ENCODE results near the gene OTULIN.

Gene OTULIN

DNA sequence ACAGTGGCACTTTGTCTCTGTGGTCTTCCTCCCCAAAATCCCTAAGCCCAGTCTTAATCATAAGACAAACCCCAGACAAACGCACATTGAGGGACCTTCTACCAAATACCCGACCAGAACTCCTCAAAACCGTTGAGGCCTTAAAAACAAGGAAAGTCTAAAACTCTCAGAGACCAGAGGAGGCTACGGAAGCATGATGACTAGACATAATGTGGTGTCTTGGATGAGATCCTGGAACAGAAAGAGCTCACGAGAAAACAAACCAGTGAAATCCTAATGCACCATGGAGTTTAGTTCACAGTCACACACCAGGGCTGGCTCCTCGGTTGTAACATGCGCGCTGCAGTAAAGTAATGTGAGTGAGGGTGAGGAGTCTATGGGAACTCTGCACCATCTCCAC, 58.4 kb downstream of the OTULIN start:
- no peak for DNase-seq

DNA sequence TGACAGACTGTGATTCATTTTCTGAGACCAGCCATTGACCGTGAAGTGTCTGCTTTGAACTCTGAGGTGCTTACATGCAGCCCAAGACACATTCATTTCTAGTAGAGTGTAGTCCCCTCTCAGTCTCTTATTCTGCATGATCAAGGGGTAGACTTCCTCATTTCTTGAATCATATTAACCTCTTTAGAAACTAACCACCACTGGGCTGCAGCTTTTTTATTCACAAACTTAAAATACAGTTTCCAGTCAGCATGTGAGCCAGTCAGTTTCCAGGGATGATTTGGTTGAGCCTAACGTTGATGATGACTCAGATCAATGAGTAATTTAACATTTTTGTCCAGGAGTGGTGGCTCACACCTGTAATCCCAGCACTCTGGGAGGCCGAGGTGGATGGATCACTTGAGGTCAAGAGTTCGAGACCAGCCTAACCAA, 59.2 kb downstream of the OTULIN start:
- no peak for DNase-seq

DNA sequence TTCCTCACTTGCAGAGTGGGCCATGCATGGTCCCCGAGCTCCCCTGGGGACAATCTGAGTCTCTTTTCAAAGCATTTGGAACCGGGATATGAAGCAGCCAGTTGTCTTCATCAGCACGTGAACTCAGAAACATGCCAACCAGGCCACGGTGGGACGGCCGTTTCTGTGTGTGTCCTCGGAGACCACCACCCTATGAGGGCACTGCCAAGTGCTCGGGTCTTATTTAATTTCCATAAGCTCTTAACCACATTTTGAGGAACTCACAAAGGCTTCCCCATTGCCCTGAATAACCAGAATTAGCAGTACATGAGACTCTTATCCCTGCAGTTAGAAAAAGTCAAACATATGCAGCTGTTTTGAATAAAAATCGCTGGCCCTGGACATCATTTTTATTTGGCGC, 60.1 kb downstream of the OTULIN start:
- no peak for DNase-seq

DNA sequence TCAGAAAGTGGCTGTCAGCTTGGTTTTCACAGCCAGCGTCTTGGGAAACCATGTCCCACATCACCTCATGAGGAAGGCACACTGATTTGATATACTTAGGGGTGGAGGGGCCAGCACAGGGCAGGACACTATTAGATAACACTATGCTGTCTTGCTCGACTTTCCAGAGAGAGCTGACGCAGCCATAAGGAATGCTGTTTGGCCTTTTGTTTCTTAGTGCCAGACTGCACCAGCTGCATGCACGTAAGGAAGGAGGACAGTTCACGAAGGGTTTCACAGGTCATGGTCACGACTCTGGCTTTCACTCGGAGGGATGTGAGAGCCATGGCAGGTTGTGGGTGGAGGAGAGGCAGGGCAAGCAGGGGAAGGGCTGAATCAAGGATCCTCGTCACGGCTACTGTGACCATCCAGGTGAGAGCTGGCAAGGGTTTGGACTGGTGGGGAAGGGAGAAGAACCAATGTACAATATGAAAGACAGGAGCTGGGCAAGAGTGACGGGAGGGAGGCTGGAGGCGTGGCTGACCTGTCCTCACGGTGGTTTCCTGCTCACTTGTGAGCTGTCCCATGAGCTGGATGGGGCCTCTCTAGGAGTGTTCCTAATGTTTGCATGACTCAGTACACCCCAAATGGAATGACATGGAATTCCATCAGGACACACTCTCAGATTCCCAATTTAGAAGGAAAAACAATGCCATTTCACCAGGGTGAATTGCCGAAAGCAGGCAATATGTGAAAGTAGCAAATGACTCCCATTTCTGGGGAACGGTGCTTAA, 61.7 kb downstream of the OTULIN start:
- DNase-seq: no peak

DNA sequence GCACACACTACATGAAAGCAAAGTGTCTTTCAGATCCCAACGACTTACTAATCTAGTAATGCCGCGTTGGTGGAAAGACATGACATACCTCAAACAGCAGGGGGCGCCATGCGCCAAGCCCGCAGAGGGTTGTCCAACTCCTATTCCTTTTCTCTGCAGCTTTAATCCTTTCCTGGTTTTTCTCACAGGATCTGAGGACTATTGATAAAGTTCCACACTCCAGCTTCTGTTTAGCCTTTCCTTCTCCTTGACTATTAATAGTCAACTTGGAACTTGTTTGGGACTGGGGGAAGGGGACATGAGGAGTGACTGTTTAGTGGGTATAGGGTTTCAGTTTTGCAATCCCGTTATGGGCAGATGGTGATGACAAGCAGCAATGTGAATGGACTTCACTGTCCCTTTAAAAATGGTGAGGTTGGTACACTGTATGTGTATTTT, 62.9 kb downstream of the OTULIN start:
- peak; percentile 38 for DNase-seq

DNA sequence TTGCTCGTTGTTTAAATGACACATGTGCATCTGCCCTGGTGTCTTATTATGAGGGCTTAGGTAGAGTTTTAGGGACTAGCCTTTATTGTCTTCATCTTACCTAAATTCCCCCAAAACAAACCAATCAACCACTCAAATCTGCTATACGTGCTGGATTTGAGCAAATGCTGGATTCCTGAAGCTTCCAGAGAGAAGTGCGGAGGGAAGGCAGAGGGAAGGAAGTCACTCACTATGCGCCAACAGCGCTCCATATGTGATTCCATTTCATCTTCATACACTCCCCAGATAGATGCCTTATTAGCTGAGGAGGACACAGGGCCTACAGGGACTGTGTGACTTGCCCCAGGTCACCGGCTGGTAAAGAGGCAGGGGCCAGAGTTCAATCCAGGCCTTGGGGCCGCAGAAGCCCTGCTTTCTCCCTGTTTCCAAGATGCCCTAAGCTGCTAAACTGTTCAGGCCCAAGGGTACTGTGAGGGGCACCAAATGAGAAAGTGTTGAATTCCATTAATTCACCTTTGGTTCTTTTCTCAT, 63.5 kb downstream of the OTULIN start:
- no peak for DNase-seq

DNA sequence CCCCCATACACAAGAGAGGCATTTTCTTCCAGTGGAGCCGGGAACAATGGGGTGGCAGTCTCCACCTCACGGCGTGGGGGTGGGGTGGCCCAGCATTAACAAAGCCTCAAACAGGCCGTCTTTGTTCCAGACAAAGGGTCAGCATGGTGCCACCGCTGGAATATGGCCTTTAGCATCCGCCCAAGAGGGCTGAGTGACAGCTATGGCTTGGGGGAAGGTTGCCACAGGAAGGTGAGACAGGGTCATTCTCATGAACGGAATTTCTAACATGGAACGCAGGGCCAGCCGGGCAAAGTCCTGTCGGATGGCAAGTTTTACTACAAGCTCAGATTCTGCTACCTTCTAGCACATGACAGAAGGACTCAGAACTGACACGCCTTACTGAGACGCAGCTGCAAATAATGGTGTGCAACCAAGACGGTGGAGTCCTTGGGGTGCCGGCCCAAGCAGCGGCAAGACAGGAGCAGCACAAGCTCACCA, 64.0 kb downstream of the OTULIN start:
- no peak for DNase-seq

DNA sequence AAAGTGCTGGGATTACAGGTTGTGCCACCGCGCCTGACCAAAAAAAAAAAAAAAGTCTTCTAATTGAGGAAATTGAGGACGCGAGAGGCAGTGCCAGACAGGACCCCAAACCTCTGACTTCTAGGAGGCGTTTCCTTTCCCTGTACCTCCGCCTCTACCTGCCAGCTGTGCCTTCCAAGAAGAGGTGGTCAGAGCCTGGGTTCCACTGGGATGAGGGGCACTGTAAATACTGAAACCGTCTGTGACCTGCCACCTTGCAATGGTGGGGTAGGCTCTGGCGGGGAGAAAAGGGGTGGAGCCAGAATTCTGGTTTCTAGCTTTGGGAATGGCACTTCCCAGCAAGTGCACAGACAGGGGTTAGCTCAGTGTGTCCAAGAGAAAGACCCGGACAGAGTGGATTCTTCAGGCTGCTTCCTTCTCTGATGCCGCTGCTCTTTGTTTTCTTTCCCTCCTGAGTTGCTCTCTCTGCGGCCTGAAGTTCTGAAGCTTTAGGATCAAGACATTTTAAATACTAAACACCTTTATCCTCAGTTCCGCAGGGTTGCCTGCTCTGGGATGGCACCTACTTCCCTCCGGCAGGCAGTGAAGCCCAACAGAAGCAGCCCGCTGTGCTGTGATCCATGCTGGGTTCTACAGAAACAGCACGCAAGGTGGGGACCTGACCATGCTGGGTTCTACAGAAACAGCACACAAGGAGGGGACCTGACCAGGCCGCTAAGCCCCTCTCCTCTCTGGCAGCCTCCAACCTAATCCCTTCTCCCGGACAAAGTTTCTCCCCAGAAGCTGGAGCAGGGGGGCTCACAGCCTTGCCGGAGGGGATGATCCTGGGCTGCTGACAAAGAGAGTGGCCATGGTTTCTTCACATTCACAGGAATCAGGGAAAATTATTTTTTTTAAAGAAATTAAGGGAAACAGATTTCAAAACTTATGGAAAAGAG, 65.2 kb downstream of the OTULIN start:
- no peak for DNase-seq

DNA sequence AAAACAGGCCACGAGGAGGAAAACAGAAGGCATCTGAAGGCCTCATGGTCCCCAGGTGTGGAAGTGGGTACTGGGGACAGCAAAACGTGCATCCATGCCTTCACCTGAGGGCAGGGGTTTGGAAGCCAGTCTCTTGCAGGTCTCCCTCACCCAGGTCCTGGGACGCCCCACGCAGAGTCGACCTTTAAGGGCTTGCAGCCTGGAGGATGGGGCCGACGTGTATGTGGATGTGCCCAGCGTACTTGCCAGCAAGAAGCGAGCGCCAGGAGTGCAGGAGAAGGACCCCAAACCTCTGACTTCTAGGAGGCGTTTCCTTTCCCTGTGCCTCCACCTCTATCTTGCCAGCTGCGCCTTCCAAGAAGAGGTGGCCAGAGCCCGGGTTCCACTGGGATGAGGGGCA, 65.9 kb downstream of the OTULIN start:
- DNase-seq: no peak

DNA sequence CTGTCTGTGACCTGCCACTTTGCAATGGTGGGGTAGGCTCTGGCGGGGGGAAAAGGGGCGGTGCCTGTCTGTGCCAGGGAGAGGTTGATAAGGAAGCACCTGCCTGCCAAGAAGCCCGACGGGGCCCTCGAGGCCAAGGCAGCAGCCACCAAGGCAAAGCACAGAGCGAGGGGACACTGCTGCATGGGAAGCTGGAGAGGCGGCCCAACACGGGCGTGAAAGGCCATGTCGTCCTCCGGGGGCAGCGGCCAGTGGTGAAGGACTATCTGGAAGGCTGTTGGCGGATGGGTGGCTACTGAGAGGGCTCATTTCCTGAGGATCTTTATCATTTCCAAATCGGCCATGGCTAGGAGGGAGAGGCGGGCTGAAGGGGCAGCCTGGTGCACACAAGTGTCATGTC, 66.4 kb downstream of the OTULIN start:
- no peak for DNase-seq

DNA sequence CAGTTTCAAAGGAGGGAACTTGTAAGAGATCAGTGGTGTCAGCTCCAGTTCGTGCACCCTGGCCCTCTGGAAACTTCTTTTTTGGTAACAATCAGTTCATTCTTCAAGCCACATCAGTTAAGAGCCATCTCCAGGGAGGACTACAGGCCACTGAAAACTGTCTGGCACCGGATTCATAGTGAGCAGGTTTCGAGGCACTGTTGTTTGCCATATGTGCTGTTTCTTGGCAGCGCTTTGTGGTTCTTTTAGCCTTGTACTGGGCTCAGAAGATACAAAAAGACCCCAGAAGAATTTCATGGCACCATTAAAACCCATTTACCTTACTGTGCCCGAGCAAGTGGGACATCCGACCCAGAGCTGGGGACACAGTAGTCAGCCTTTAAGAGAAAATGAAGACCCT, 68.5 kb downstream of the OTULIN start:
- no peak for DNase-seq

DNA sequence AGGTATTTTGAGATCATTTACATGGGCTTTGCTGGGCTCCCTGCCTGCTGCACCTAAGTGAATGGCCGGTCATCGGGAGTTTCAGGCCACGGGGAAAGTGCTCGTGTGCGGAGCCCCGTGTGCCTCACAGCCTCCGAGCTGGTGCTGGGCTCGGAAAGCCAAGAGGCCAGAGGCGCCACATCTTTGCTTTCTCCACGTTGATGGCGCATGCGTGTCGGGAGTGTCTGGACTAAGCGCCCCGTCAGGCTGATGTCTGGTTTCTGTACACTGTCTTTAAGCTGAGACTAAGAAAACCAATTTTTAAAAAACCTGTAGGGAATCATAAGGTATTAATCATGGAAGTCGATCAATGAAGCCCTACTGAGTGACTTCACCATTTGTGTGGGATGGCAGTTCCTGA, 69.1 kb downstream of the OTULIN start:
- no peak for DNase-seq

DNA sequence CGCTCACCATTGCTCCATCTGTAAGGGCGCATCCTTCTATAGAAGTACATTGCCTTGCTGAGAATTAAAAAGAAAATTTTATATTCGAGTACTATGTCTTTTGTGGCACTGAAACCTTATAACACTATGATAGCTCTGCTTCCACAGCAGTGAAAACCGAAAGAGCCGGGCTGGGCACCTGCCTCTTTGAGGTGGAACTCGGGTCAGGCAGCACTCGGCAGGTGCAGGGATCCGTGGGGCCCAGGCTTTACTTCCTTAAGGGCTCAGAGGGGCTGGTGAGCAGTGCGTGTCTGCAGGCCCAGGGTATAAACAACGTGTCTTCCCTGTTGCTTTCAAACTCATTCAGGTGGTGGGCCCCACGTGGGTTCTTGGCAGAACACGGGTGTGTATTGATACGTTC, 69.9 kb downstream of the OTULIN start:
- DNase-seq: no peak

DNA sequence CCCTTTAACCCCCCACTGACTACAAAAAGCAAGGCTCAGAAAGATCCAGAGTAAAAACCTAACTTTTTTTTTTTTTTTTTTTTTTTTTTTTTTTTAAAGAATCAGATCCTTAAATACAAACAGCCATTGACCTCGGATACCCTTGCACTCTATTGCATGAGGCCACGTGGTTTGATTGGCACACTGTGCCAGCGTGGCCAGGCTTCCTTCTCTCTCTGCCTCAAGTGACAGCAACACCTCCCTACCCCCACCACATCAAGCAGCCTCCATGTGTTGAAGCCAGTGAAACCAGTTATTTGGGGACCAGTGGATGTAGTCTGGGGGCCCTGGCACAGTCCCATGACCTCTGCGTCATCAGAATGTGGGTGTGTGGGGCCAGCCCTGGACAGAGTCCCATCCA, 71.4 kb downstream of the OTULIN start:
- no peak for DNase-seq

DNA sequence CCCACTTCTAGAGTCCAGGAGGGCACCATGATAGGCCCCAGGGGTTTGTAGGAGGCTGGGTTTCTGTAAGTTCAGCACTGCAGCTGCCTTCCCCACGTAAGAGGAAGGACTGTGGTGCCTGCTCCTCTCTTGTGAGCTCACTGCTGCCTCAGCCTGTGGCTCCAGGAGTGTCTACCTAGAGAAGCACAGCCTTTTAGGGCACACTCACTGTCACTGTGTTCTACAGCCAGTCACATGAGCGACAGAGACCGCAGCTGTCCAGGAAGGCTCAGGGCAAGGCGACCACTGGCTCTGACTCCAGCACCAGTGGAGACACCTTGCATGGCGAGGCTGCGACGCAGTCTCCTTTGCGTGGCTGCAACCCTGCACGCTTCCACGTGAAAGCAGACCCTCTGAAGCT, 72.8 kb downstream of the OTULIN start:
- no peak for DNase-seq

DNA sequence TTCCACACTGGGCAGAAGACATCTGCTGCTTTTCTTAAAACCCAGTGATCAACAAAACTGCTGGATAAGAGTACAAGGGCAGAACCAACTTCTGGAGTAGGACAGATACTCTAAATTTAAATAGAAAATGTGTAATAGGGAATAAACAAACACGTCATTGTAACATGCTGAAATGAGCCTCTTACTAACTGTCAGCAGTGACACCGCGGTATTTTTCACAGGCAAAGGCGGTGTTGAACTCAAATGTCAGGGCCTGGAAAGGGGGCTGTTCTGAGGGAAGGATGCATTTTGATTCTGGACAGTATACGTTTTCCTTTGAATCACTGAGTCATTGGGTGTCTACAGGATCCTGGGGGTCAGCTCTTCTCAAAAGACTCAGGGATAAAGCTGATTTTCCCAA, 73.5 kb downstream of the OTULIN start:
- DNase-seq: no peak

DNA sequence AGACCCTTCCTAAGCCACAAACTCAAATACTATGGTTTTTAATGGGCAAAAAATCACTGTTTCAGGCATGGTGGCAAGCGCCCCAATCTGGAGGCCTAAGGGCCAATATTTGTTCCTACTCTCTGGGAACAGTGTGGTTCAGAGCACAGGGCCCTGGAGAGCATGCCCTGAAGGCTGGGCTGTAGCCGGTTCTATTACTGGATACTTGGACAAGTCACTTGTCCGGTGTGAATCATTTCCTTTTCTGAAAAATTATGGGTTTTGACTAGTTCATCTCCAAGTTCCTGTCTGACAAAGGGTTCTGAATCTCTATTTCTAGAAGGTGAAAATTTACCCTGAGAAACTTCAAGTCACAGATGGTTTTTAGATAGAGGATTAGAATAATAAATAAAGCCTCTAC, 75.0 kb downstream of the OTULIN start:
- no peak for DNase-seq

DNA sequence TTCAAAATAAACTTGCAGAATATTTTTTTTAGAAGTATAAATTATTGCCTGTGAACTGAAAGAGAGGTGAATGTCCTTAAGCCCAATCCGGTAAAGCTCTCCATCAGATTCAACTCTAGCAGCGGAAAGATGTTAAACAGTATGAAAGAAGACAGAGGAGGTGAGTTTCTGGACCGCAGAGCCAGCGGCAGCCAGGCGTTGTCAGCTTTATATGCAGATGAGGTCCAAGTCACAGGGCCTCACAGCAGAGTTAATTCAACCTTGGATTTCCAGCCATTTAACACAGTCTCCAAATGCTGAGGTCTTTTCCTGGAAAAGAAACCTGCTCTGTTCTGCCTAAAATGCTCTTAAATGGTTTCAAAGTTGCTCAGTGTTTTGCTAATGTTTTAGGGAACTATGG, 75.5 kb downstream of the OTULIN start:
- DNase-seq: no peak

DNA sequence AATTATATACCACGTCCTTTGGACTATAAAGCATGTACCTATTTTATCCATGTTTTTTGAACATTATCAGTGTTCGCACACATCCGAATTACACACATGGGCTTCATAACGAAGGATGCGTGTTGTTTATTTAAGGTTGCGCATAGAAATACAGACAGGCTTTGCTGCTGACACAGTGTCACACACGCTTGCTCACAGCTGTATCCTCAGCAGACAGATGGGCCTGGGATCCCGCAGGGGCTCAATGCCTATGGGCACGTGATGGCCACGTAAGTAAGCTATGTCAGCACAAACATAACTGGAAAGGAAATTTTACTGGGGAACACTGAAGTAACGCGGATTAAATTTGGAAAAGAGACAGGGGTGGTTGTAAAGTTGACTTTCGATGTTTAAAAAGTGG, 76.6 kb downstream of the OTULIN start:
- no peak for DNase-seq

DNA sequence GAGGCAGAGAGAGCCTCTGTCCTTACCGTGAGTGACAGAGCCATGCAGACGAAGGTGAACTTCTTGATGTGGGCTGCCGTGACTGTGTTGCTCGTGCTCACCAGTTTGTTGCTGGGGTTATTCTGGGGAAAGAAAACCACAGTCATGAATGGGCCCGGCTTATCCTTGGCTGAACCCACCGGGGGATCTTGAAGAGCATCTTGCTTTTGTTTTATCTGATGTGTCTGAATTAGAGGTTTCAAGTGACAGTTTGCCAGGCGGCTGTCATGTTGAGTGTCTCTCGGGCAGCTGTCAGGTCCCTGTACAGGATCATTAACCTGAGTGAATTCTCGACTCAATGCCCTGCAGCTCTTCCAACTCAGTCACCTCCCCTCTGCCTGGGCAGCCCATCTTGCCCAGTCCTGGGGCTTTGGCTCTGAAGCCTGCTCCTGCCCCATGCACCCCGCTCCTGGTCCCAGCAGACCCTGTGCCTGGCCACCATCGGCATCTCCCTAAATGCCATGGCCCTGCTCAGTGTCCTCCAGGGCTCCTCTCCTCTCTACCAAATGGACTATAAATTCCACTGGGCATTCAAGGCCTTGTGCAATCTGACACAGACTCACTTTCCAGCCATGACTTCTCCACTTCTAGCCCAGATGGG, 77.4 kb downstream of the OTULIN start:
- no peak for DNase-seq

DNA sequence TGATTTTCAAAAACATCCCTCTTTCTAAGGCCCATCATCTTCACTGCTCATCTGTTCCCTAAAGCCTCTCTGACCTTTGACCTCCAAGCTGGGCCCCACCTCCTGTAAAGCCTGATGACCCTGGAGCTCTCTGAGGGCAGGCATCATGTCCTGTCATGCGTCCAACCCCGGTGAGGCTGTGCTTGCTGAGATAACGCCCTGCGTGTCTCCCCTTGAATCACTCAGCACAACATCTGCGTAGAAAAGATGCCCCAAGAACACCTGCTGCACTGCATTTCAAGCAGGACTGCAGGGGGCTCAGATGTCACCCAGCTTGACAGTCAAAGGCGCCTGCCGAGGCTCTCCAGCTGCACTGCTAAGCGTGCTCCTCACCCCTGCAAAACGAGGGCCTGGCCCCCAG, 78.0 kb downstream of the OTULIN start:
- no peak for DNase-seq

DNA sequence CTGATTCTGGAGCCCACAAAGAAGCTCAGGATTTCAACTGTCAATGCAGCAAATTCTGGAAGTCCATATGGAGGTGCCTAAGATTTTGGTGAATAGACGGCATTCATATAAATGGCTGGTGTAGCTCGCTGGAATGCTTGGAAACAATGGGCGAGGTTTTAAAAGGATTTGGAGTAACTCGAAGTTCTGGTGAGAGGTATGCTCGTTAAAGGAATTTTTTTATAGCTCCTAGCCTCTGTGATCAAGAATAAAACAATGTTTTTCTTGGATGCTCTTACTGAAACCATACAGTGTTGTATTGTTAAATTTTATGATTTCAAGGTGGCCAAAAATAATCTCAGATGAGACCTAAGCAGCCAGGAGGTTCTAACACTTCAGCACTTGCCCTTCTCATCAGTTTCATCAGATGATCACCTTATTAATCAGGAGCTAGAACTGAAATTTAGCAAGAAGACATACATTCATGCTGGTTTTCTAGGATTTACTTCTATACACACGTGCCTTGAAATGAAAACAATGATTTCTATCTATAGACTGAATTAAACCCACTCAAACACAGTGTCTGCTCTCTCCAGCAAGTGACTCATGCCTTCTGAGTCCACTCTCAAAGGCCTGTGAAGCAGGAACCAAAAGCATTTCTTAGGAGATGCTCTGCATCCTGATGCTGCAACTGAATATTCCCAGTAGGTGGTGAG, 79.2 kb downstream of the OTULIN start:
- DNase-seq: no peak

Data from DMS 273 treated with DMSO at 0.1 percent for 48 hours (cell line).